K562 (cell line): ENCODE data around the gene LRRC8E. TPM values are rescaled to one million over a fixed set of nuclear protein-coding genes. Genes with fewer than 3 reads are reported as not detected.

ENCODE experiments used
- ATAC-seq: fragments of 200-7000 bp; cut with Tn5 transposase; 3 replicates; pipeline ENCODE4 v1.9.1; 2020; ENCODE audit warnings: moderate library complexity
- BruUV-seq: library from RNA; stranded (reverse); fragments of 400-500 nt; replicated peaks from 2 replicates; lab custom pipeline; 2021; lab: Mats Ljungman, UMichigan
- CTCF ChIA-PET: fragments of 300-600 bp; formaldehyde crosslinking; extraction: SDS; loops from one replicate; lab custom pipeline; 2021; ENCODE audit warnings: low intra/inter-chr PET ratio; lab: Yijun Ruan, JAX
- POLR2A ChIA-PET: fragments of 300-600, 350-650 bp; sonication (Branson Sonifier 250); formaldehyde crosslinking; extraction: SDS; loops from one replicate; lab custom pipeline; 2021; ENCODE audit warnings: antibody characterized with exemption, inconsistent platforms; lab: Yijun Ruan, JAX
- DNase-seq, 4 experiments: peaks; one replicate each; pipeline versions ENCODE4 v3.0.0 to v3.0.0-alpha.2; 2011 to 2018; ENCODE audit warnings: low spot score in 3 of 4, mixed read lengths in 3 of 4; ENCODE audit errors: extremely low read depth in 1 of 4
- FAIRE-seq: peaks from 2 replicates; lab custom pipeline; 2011; peaks lifted over from hg19 to GRCh38; lab: Jason Lieb, UNC
- H2AFZ ChIP-seq: 2 replicates; pipeline ENCODE4 v1.6.0; 2011; ENCODE audit warnings: low read depth, low read length, control low read depth, inconsistent platforms
- H3K27ac ChIP-seq: fragments of 200-600 bp; 3 replicates; pipeline ENCODE4 v1.8.0; 2011; ENCODE audit warnings: low read depth, mild to moderate bottlenecking, control low read depth, inconsistent platforms, low read length, moderate library complexity, mixed read lengths; ENCODE audit errors: extremely low read depth
- H3K27me3 ChIP-seq, 2 experiments: fragments of 300-600 bp in 1 of 2; 2 replicates in 1 of 2; 3 replicates in 1 of 2; pipeline versions ENCODE4 v1.6.0 to v1.8.0; 2011; ENCODE audit warnings: inconsistent platforms in 2 of 2, low read length in 2 of 2, mild to moderate bottlenecking in 1 of 2, mixed read lengths in 1 of 2, moderate library complexity in 1 of 2; ENCODE audit not compliant: control insufficient read depth in 2 of 2, insufficient read depth in 2 of 2
- H3K36me3 ChIP-seq: fragments of 300-600 bp; 3 replicates; pipeline ENCODE4 v1.8.0; 2011; ENCODE audit warnings: mild to moderate bottlenecking, low read length, inconsistent platforms; ENCODE audit not compliant: control insufficient read depth, insufficient read depth
- H3K4me1 ChIP-seq, 2 experiments: fragments of 200-600 bp in 1 of 2; replicated peaks in 1 of 2; 2 replicates in 1 of 2; 3 replicates in 1 of 2; pipeline versions ENCODE4 v1.5.1 to v1.8.0; 2011; ENCODE audit warnings: inconsistent platforms in 2 of 2, low read length in 2 of 2, mild to moderate bottlenecking in 1 of 2, mixed read lengths in 1 of 2, moderate library complexity in 1 of 2; ENCODE audit not compliant: control insufficient read depth in 2 of 2, insufficient read depth in 2 of 2
- H3K4me2 ChIP-seq: 2 replicates; pipeline ENCODE4 v1.6.1; 2011; ENCODE audit warnings: low read length, control low read depth, inconsistent platforms, mixed read lengths; ENCODE audit not compliant: insufficient read depth
- H3K4me3 ChIP-seq: fragments of 200-600 bp; sonication (generic), shearing (Covaris generic); 2 replicates; pipeline ENCODE4 v1.5.1; 2016; ENCODE audit warnings: control low read depth, inconsistent platforms
- H3K79me2 ChIP-seq: fragments of 200-600 bp; 3 replicates; pipeline ENCODE4 v1.8.0; 2011; ENCODE audit warnings: low read length, inconsistent platforms; ENCODE audit not compliant: control insufficient read depth, insufficient read depth
- H3K9ac ChIP-seq, 2 experiments: 2 replicates each; pipeline versions ENCODE4 v1.6.0 to v1.6.1; 2011; ENCODE audit warnings: low read depth in 2 of 2, low read length in 2 of 2, control low read depth in 1 of 2, inconsistent platforms in 1 of 2, mild to moderate bottlenecking in 1 of 2, mixed read lengths in 1 of 2; ENCODE audit not compliant: insufficient read depth in 1 of 2
- H3K9me1 ChIP-seq: one replicate; pipeline ENCODE4 v1.6.0; 2011; ENCODE audit warnings: inconsistent platforms, mild to moderate bottlenecking, low read length, moderate library complexity; ENCODE audit not compliant: control insufficient read depth, insufficient read depth
- H3K9me3 ChIP-seq: replicated peaks from 2 replicates; pipeline ENCODE4 v1.5.1; 2011; ENCODE audit warnings: low read depth, low read length, inconsistent platforms; ENCODE audit not compliant: control insufficient read depth, insufficient read depth
- H4K20me1 ChIP-seq: replicated peaks from 2 replicates; pipeline ENCODE4 v1.6.1; 2011; ENCODE audit warnings: low read length, inconsistent platforms, mixed read lengths; ENCODE audit not compliant: control insufficient read depth, insufficient read depth
- CCNT2 ChIP-seq: IDR thresholded peaks from 2 replicates; pipeline ENCODE4 v1.6.1; 2011; ENCODE audit warnings: borderline replicate concordance, low read depth, mild to moderate bottlenecking, moderate library complexity, mixed read lengths, low read length; ENCODE audit not compliant: insufficient read length; ENCODE audit errors: extremely low read depth
- CSDE1 ChIP-seq, 2 experiments: fragments of 450-650 bp; IDR thresholded peaks; 2 replicates each; pipeline ENCODE4 v1.6.1; 2016; ENCODE audit warnings: mild to moderate bottlenecking in 1 of 2
- CXXC5 ChIP-seq: fragments of 250-450 bp; sonication (Bioruptor Pico); IDR thresholded peaks from 2 replicates; pipeline ENCODE4 v1.8.0; 2022; ENCODE audit warnings: inconsistent platforms, mild to moderate bottlenecking, moderate library complexity
- DDX20 ChIP-seq: fragments of 450-650 bp; IDR thresholded peaks from 2 replicates; pipeline ENCODE4 v1.6.1; 2016; ENCODE audit warnings: missing genetic modification characterization, low read depth, mild to moderate bottlenecking, missing compliant biosample characterization, moderate library complexity
- E2F6 ChIP-seq, 2 experiments: IDR thresholded peaks; 2 replicates each; pipeline ENCODE4 v1.6.1; 2011; ENCODE audit warnings: borderline replicate concordance in 1 of 2, control low read depth in 1 of 2, low read depth in 1 of 2, low read length in 1 of 2, mild to moderate bottlenecking in 1 of 2, mixed read lengths in 1 of 2, moderate library complexity in 1 of 2; ENCODE audit not compliant: insufficient read depth in 1 of 2, insufficient read length in 1 of 2, poor library complexity in 1 of 2, severe bottlenecking in 1 of 2; ENCODE audit errors: extremely low read depth in 1 of 2
- EGR1 ChIP-seq: fragments of 450-650 bp; conservative IDR thresholded peaks from 2 replicates; pipeline ENCODE4 v1.6.1; 2017; ENCODE audit warnings: mild to moderate bottlenecking
- EP400 ChIP-seq: fragments of 450-650 bp; IDR thresholded peaks from 2 replicates; pipeline ENCODE4 v1.6.1; 2017; ENCODE audit warnings: antibody characterized with exemption, mild to moderate bottlenecking, moderate library complexity
- HMGN3 ChIP-seq: IDR thresholded peaks from 2 replicates; pipeline ENCODE4 v1.6.1; 2011; ENCODE audit warnings: borderline replicate concordance, low read depth, mild to moderate bottlenecking, mixed read lengths, low read length; ENCODE audit not compliant: insufficient read length; ENCODE audit errors: extremely low read depth
- MAX ChIP-seq: sonication (generic); formaldehyde crosslinking; IDR thresholded peaks from 2 replicates; pipeline ENCODE4 v1.9.0; 2022; ENCODE audit warnings: mild to moderate bottlenecking, missing genetic modification reagents
- NFRKB ChIP-seq: fragments of 450-650 bp; IDR thresholded peaks from 2 replicates; pipeline ENCODE4 v1.6.1; 2016; ENCODE audit warnings: low read depth
- PHF8 ChIP-seq: fragments of 200-600 bp; sonication (generic); IDR thresholded peaks from 2 replicates; pipeline ENCODE4 v1.6.1; 2012; ENCODE audit warnings: mixed run types, mild to moderate bottlenecking, inconsistent platforms, low read length, moderate library complexity, borderline replicate concordance
- SP1 ChIP-seq: sonication (generic); formaldehyde crosslinking; IDR thresholded peaks from 2 replicates; pipeline ENCODE4 v1.8.1; 2022; ENCODE audit warnings: mild to moderate bottlenecking, missing genetic modification reagents
- SUPT5H ChIP-seq: fragments of 450-650 bp; IDR thresholded peaks from 2 replicates; pipeline ENCODE4 v1.6.1; 2016
- TAF9B ChIP-seq: fragments of 450-650 bp; IDR thresholded peaks from 2 replicates; pipeline ENCODE4 v1.6.1; 2018; ENCODE audit warnings: mild to moderate bottlenecking; ENCODE audit not compliant: partially characterized antibody
- ZFX ChIP-seq: sonication (generic); formaldehyde crosslinking; IDR thresholded peaks from 2 replicates; pipeline ENCODE4 v1.8.0; 2022; ENCODE audit warnings: mild to moderate bottlenecking, missing genetic modification reagents, moderate library complexity
- ZNF431 ChIP-seq: sonication (generic); formaldehyde crosslinking; IDR thresholded peaks from 2 replicates; pipeline ENCODE4 v1.8.0; 2022; ENCODE audit warnings: mild to moderate bottlenecking, missing genetic modification reagents
- ZNF511 ChIP-seq: sonication (generic); formaldehyde crosslinking; IDR thresholded peaks from 2 replicates; pipeline ENCODE4 v1.8.0; 2022; ENCODE audit warnings: mild to moderate bottlenecking, missing genetic modification reagents
- ZNF740 ChIP-seq, 3 experiments: fragments of 200-800 bp in 1 of 3; sonication (Bioruptor generic) in 1 of 3; sonication (generic) in 1 of 3; formaldehyde crosslinking in 1 of 3; IDR thresholded peaks; 2 replicates each; pipeline versions ENCODE4 v1.6.1 to v1.8.0; 2016 to 2022; ENCODE audit warnings: mild to moderate bottlenecking in 2 of 3, missing compliant biosample characterization in 2 of 3, missing genetic modification characterization in 2 of 3, missing genetic modification reagents in 1 of 3
- WGBS: fragments of 100-300 bp; shearing (Covaris generic); methylation state at CpG from one replicate; pipeline ENCODE4 v1.1.6; 2016; ENCODE audit warnings: low coverage, mixed read lengths; ENCODE audit not compliant: insufficient coverage; ENCODE audit errors: missing lambda C conversion rate; 5-methylcytosine and 5-hydroxymethylcytosine counted together
- in situ Hi-C: fragments of 300-500 bp; cut with MboI; formaldehyde crosslinking; loops from 4 replicates; pipeline ENCODE4 v1.15.0; 2018; ENCODE audit warnings: inconsistent platforms, mixed read lengths
- intact Hi-C: fragments of 100-400 bp; cut with micrococcal nuclease; formaldehyde crosslinking; loops from 2 replicates; pipeline ENCODE4 v1.14.2; 2022
- polyA plus RNA-seq, 8 experiments: library from polyadenylated mRNA; depleted of rRNA in 4 of 8; stranded (reverse) in 5 of 8; unstranded in 3 of 8; fragments of >200 nt; fragmentation: Nextera tagmentation in 2 of 8; fragmentation: Illumina TruSeq in 1 of 8; extraction: Ambion mirVana in 2 of 8; extraction: Trizol in 1 of 8; gene quantifications; 2 replicates each; pipeline versions ENCODE4 v1.2.1 to v1.2.3, GENCODE V29; 2011 to 2014; ENCODE audit warnings: inconsistent platforms in 1 of 8, missing spikeins in 1 of 8
- total RNA-seq, 7 experiments: library from RNA; depleted of rRNA in 6 of 7; stranded (reverse); fragments of >200 nt in 6 of 7; fragmentation: Illumina TruSeq in 2 of 7; extraction: Trizol in 2 of 7; gene quantifications; 2 replicates each; pipeline versions ENCODE4 v1.2.1 to v1.2.3, GENCODE V29; 2011 to 2021; ENCODE audit warnings: low replicate concordance in 1 of 7

Gene LRRC8E
- total and polyA plus RNA-seq, 9 of the 15 experiments (the other 6 are each of a cell fraction or from before 2014, with no cell fraction given), result 0.08 to 5.7 (median 3.5) TPM; not detected in 1

GRCh38 chr19:7862413-7862951 lies 25.8 kb upstream of the LRRC8E start:
- peaks cover 6% of the 10 kb centered on the region for H3K9me1 ChIP-seq
- H2AFZ ChIP-seq, result peak overlapping the region; percentile 83
- WGBS, result 10% methylated on average over 2 of the region's 67 CpGs
- ATAC-seq (peak; percentile 86), FAIRE-seq (no peak), DNase-seq (peak; percentile 93 to 99 (median 98))
- POLR2A ChIA-PET, result no interaction called here
- H4K20me1 ChIP-seq, result no peaks in the 10 kb centered on the region
- H3K4me1 ChIP-seq, result peaks cover 22 to 83% of the 10 kb centered on the region in 2 experiments
- no peaks in the 10 kb centered on the region for H3K36me3 ChIP-seq
- H3K27me3 ChIP-seq, result no peaks in the 10 kb centered on the region
- peak overlapping the region in 1 of 2 experiments; percentile 86; a peak in 2 of 4 replicates for H3K9ac ChIP-seq
- in situ Hi-C loops, result no loop called here
- BruUV-seq, result no TSS peak
- CTCF ChIA-PET, result no interaction called here
- no peaks in the 10 kb centered on the region for H3K79me2 ChIP-seq
- peak overlapping the region; percentile 36 for H3K4me3 ChIP-seq
- intact Hi-C loops, result no loop called here
- no peaks in the 10 kb centered on the region for H3K9me3 ChIP-seq
- no peak overlapping the region for H3K27ac ChIP-seq
- peak overlapping the region; percentile 72 for H3K4me2 ChIP-seq
- peak; percentile 50 for TF ChIP-seq HMGN3
- no peak for TF ChIP-seq ZNF740 (CRISPR knock-in tag; IDR thresholded peaks at IDR 0.05)
- peak in 1 of 2 experiments; percentile 79; a peak in 2 of 4 replicates for TF ChIP-seq ZNF740 (tag; IDR thresholded peaks at IDR 0.05)
- TF ChIP-seq EGR1, result peak; percentile 79; the same call in 1 of the 2 replicates
- TF ChIP-seq SUPT5H, result no peak
- peak; percentile 73 for TF ChIP-seq SP1 (CRISPR knock-in tag)
- TF ChIP-seq TAF9B, result no peak
- TF ChIP-seq EP400, result no peak
- TF ChIP-seq ZFX (CRISPR knock-in tag), result peak; percentile 57; the same call in 1 of the 2 replicates
- no peak for TF ChIP-seq ZNF431 (CRISPR knock-in tag)
- 0 out of 2 replicates have a peak, but pooled peaks have one; percentile 23 for TF ChIP-seq CXXC5 (CRISPR knock-in tag)
- TF ChIP-seq MAX (CRISPR knock-in tag), result 0 out of 2 replicates have a peak, but pooled peaks have one; percentile 33
- peak; percentile 34 for TF ChIP-seq CCNT2
- TF ChIP-seq NFRKB, result no peak
- TF ChIP-seq E2F6 (IDR thresholded peaks at IDR 0.05; ENCODE audit: borderline replicate concordance in 1 of 2, extremely low read depth in 1 of 2, insufficient read depth in 1 of 2, insufficient read length in 1 of 2, low read depth in 1 of 2, low read length in 1 of 2, poor library complexity in 1 of 2, severe bottlenecking in 1 of 2), result peak in 1 of 2 experiments; percentile 40
- peak; percentile 29; the same call in 1 of the 2 replicates for TF ChIP-seq PHF8
- TF ChIP-seq CSDE1 (IDR thresholded peaks at IDR 0.05), result no peak
- no peak for TF ChIP-seq DDX20 (tag)
- 0 out of 2 replicates have a peak, but pooled peaks have one; percentile 2 for TF ChIP-seq ZNF511 (CRISPR knock-in tag)
